GM12878 (cell line): ENCODE measurements around the gene GLB1L. TPM values are rescaled to one million over a fixed set of nuclear protein-coding genes. Genes with fewer than 3 reads are reported as not detected.
A peak's percentile ranks its signal among the peaks of the same experiment; 100 is the strongest.

Source experiments
- ATAC-seq: fragments of 200-7000 bp; cut with Tn5 transposase; 3 replicates; pipeline ENCODE4 v1.9.1; 2020; ENCODE audit warnings: mild to moderate bottlenecking, moderate library complexity
- BruUV-seq: library from RNA; stranded (reverse); fragments of 400-500 nt; replicated peaks from 2 replicates; lab custom pipeline; 2021; lab: Mats Ljungman, UMichigan
- CTCF ChIA-PET: fragments of 300-600 bp; sonication (Branson Sonifier 250); formaldehyde crosslinking; extraction: SDS; loops from one replicate; lab custom pipeline; 2021; ENCODE audit warnings: inconsistent platforms; lab: Yijun Ruan, JAX
- POLR2A ChIA-PET: fragments of 350-600 bp; formaldehyde crosslinking; extraction: SDS; loops from one replicate; lab custom pipeline; 2021; ENCODE audit warnings: inconsistent platforms; lab: Charles Lee
- RAD21 ChIA-PET: fragments of 300-600 bp; sonication (Branson Sonifier 250); formaldehyde crosslinking; loops from one replicate; lab custom pipeline; 2023; ENCODE audit warnings: antibody characterized with exemption; ENCODE audit not compliant: unreplicated experiment; lab: Charles Lee
- SMC1A ChIA-PET: fragments of 300-600 bp; sonication (Branson Sonifier 250); formaldehyde crosslinking; loops from one replicate; lab custom pipeline; 2023; ENCODE audit not compliant: unreplicated experiment, uncharacterized antibody; lab: Charles Lee
- DNase-seq: peaks from one replicate; pipeline ENCODE4 v3.0.0-alpha.2; 2011; ENCODE audit warnings: low read depth, low spot score
- FAIRE-seq: peaks from 3 replicates; lab custom pipeline; 2011; peaks lifted over from hg19 to GRCh38; lab: Jason Lieb, UNC
- H2AFZ ChIP-seq: 2 replicates; pipeline ENCODE4 v1.6.0; 2011; ENCODE audit warnings: low read depth, low read length, control low read depth; ENCODE audit not compliant: control insufficient read depth
- H3K27ac ChIP-seq: 2 replicates; pipeline ENCODE4 v1.5.1; 2011; ENCODE audit warnings: control low read depth; ENCODE audit not compliant: control insufficient read depth, insufficient read depth
- H3K27me3 ChIP-seq, 2 experiments: replicated peaks in 1 of 2; 2 replicates each; pipeline versions ENCODE4 v1.6.0 to v1.6.1; 2011; ENCODE audit warnings: low read length in 1 of 2; ENCODE audit not compliant: control insufficient read depth in 2 of 2, insufficient read depth in 2 of 2
- H3K36me3 ChIP-seq, 2 experiments: 2 replicates each; pipeline ENCODE4 v1.5.1; 2011; ENCODE audit warnings: low read length in 1 of 2; ENCODE audit not compliant: control insufficient read depth in 2 of 2, insufficient read depth in 2 of 2
- H3K4me1 ChIP-seq: 2 replicates; pipeline ENCODE4 v1.6.1; 2011; ENCODE audit warnings: mild to moderate bottlenecking, low read length, moderate library complexity, mixed read lengths; ENCODE audit not compliant: control insufficient read depth, insufficient read depth
- H3K4me2 ChIP-seq: 2 replicates; pipeline ENCODE4 v1.6.0; 2011; ENCODE audit warnings: control low read depth; ENCODE audit not compliant: control insufficient read depth, insufficient read depth
- H3K4me3 ChIP-seq: fragments of 200-600 bp; sonication (generic); 2 replicates; pipeline ENCODE4 v1.5.1; 2016
- H3K79me2 ChIP-seq: 2 replicates; pipeline ENCODE4 v1.6.0; 2011; ENCODE audit warnings: low read length; ENCODE audit not compliant: control insufficient read depth, insufficient read depth
- H3K9ac ChIP-seq: 2 replicates; pipeline ENCODE4 v1.8.0; 2011; ENCODE audit warnings: low read length, control low read depth, mixed read lengths; ENCODE audit not compliant: control insufficient read depth, insufficient read depth
- H3K9me3 ChIP-seq: replicated peaks from 3 replicates; pipeline ENCODE4 v1.5.1; 2011; ENCODE audit warnings: mild to moderate bottlenecking, low read length; ENCODE audit not compliant: control insufficient read depth, insufficient read depth
- H4K20me1 ChIP-seq: 2 replicates; pipeline ENCODE4 v1.6.0; 2011; ENCODE audit not compliant: control insufficient read depth, insufficient read depth
- ATF3 ChIP-seq: IDR thresholded peaks from 2 replicates; pipeline ENCODE4 v1.6.1; 2011; ENCODE audit warnings: low read depth, mild to moderate bottlenecking, low read length, moderate library complexity, borderline replicate concordance; ENCODE audit errors: extremely low read depth
- BHLHE40 ChIP-seq, 2 experiments: fragments of 450-650 bp in 1 of 2; IDR thresholded peaks; 2 replicates each; pipeline ENCODE4 v1.6.1; 2011 to 2017; ENCODE audit warnings: low read depth in 2 of 2, borderline replicate concordance in 1 of 2, improper control_type of control experiment in 1 of 2, low read length in 1 of 2, mild to moderate bottlenecking in 1 of 2
- BRCA1 ChIP-seq: IDR thresholded peaks from 2 replicates; pipeline ENCODE4 v1.6.1; 2011; ENCODE audit warnings: low read depth, low read length, improper control_type of control experiment
- CHD2 ChIP-seq: IDR thresholded peaks from 2 replicates; pipeline ENCODE4 v1.6.1; 2011; ENCODE audit warnings: low read depth, low read length, improper control_type of control experiment, borderline replicate concordance
- CREM ChIP-seq: IDR thresholded peaks from 2 replicates; pipeline ENCODE4 v1.6.1; 2014; ENCODE audit warnings: antibody characterized with exemption, low read depth
- DPF2 ChIP-seq: fragments of 450-650 bp; IDR thresholded peaks from 2 replicates; pipeline ENCODE4 v1.6.1; 2017; ENCODE audit warnings: mild to moderate bottlenecking
- EGR1 ChIP-seq, 2 experiments: IDR thresholded peaks; 1 replicate in 1 of 2; 2 replicates in 1 of 2; pipeline ENCODE4 v1.6.1; 2011 to 2012; ENCODE audit warnings: low read depth in 2 of 2, low read length in 2 of 2, borderline replicate concordance in 1 of 2, mild to moderate bottlenecking in 1 of 2, moderate library complexity in 1 of 2
- GATAD2B ChIP-seq: fragments of 450-650 bp; conservative IDR thresholded peaks from 2 replicates; pipeline ENCODE4 v1.6.1; 2017; ENCODE audit warnings: low read depth, mild to moderate bottlenecking, moderate library complexity
- LARP7 ChIP-seq: fragments of 450-650 bp; IDR thresholded peaks from 2 replicates; pipeline ENCODE4 v1.6.1; 2017; ENCODE audit warnings: mild to moderate bottlenecking
- MEF2A ChIP-seq: IDR thresholded peaks from 2 replicates; pipeline ENCODE4 v1.6.1; 2011; ENCODE audit warnings: low read depth, mild to moderate bottlenecking, low read length, moderate library complexity; ENCODE audit not compliant: insufficient read depth
- MTA2 ChIP-seq: fragments of 450-650 bp; IDR thresholded peaks from 2 replicates; pipeline ENCODE4 v1.6.1; 2016; ENCODE audit warnings: low read depth, mild to moderate bottlenecking, moderate library complexity
- MYC ChIP-seq: IDR thresholded peaks from 2 replicates; pipeline ENCODE4 v1.6.1; 2011; ENCODE audit warnings: mild to moderate bottlenecking, low read length, moderate library complexity, inconsistent platforms; ENCODE audit not compliant: insufficient read depth, insufficient replicate concordance, insufficient read length, severe bottlenecking
- PML ChIP-seq: IDR thresholded peaks from 2 replicates; pipeline ENCODE4 v1.6.1; 2012; ENCODE audit warnings: low read length, inconsistent platforms
- POLR2AphosphoS2 ChIP-seq: IDR thresholded peaks from 2 replicates; pipeline ENCODE4 v1.6.1; 2011; ENCODE audit warnings: low read depth, mild to moderate bottlenecking, low read length, improper control_type of control experiment, moderate library complexity
- POU2F2 ChIP-seq: IDR thresholded peaks from 3 replicates; pipeline ENCODE4 v1.6.1; 2011; ENCODE audit warnings: low read depth, mild to moderate bottlenecking, low read length, borderline replicate concordance
- SP1 ChIP-seq: IDR thresholded peaks from one replicate; pipeline ENCODE4 v1.6.1; 2011; ENCODE audit warnings: low read depth, low read length
- ZNF207 ChIP-seq: fragments of 450-650 bp; IDR thresholded peaks from 2 replicates; pipeline ENCODE4 v1.6.1; 2014; ENCODE audit warnings: antibody characterized with exemption, mild to moderate bottlenecking, borderline replicate concordance
- ZNF217 ChIP-seq: fragments of 450-650 bp; IDR thresholded peaks from 2 replicates; pipeline ENCODE4 v1.6.1; 2017; ENCODE audit warnings: antibody characterized with exemption, mild to moderate bottlenecking
- WGBS: methylation state at CpG from one replicate; pipeline ENCODE4 v1.1.6; 2016; ENCODE audit warnings: low lambda C conversion rate; ENCODE audit not compliant: insufficient replicate concordance, insufficient coverage; ENCODE audit errors: missing lambda C conversion rate; 5-methylcytosine and 5-hydroxymethylcytosine counted together
- in situ Hi-C: fragments of 300-500 bp; cut with MboI; formaldehyde crosslinking; loops from 9 replicates; pipeline ENCODE4 v1.14.3; 2018; ENCODE audit warnings: mixed read lengths
- intact Hi-C: fragments of 100-400 bp; cut with micrococcal nuclease; formaldehyde crosslinking; loops from one replicate; pipeline ENCODE4 v1.14.2; 2022; ENCODE audit not compliant: unreplicated experiment
- polyA plus RNA-seq, 11 experiments: library from polyadenylated mRNA; depleted of rRNA in 4 of 11; unstranded in 6 of 11; stranded (reverse) in 5 of 11; fragments of >200 nt; fragmentation: Nextera tagmentation in 4 of 11; fragmentation: Illumina TruSeq in 1 of 11; extraction: Ambion mirVana in 4 of 11; extraction: Trizol in 1 of 11; gene quantifications; 1 replicate in 1 of 11; 2 replicates in 10 of 11; pipeline versions ENCODE4 v1.2.1 to v1.2.3, GENCODE V29; 2011 to 2016; ENCODE audit warnings: inconsistent platforms in 2 of 11, missing spikeins in 2 of 11, low read depth in 1 of 11
- total RNA-seq, 4 experiments: library from RNA; depleted of rRNA in 3 of 4; stranded (reverse); fragments of >200 nt in 3 of 4; fragmentation: Illumina TruSeq in 1 of 4; extraction: Trizol in 1 of 4; gene quantifications; 2 replicates each; pipeline versions ENCODE4 v1.2.1 to v1.2.3, GENCODE V29; 2013 to 2021
- TF ChIP-seq, protein P1 (sequence below): IDR thresholded peaks from 2 replicates; pipeline ENCODE4 v1.6.1; 2011; ENCODE audit warnings: borderline replicate concordance, low read depth, mild to moderate bottlenecking, moderate library complexity, mixed read lengths, low read length; ENCODE audit not compliant: insufficient read depth; ENCODE audit errors: extremely low read length

GLB1L gene
- total and polyA plus RNA-seq, 10 of the 15 experiments (the other 5 are each of a cell fraction or from before 2014, with no cell fraction given) = 0.29 to 4.6 (median 2.7) TPM

DNA sequence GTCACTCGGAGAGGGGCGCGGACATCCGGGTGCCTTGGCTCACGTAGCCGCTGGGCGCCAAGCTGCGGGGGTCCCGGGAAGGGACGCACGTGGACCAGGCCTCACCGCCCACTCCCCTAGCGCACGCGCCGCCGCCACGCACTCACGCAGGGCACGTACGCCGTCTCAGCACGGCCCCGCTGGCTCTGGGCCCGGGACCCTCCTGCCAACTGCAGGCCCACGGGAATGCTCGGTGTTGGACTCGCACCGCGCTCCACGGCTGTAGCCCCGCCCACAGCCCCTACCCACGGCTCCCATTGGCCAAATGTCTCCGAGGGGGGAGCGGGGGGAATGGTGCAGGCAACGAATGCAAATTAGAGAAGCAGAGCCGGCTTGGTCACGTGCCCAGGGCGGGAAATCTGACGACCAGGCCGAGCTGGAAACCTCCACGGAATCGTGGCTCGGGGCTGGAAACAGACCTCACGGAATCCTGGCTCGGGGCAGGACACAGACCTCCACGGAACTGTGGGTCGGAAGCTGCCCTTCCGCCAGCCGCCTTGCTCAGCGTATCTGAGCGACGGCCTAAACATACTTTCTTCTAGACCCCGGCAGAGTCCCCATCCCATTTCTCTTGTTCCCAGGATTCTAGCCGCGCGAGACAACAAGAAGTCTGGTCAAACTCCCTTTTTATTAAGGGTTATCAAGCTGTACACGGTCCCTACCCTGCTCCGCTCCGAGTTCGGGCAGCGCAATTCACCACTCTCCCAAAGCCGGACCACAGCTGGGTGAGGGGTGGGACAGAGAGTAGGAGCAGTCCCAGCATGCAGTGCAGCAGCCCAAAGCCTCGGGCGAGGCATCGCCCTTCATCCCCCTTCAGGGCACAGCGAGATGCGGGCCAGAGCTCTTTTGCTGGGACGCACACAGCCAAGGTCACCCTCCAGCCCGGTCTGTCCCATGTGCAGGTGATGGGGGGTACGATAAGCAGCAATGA is 26.2 kb downstream of the GLB1L start, which contains the start of gene ABCB6:
ABCB6 (minus strand) TSS at position 227 of the 970 bp plus-strand sequence. CDS start 285 bp downstream, outside the sequence.
- peaks cover 16% of the 10 kb centered on the region for H3K4me1 ChIP-seq
- ChIA-PET CTCF (interaction anchor here (0.6 to 1.7 kb wide), 4 partner anchors 9 to 76 kb away, joined by 3 to 5 read pairs (median 3); no protein-coding TSS in a partner anchor), RAD21 (interaction anchor here (0.9 to 2.2 kb wide), 3 partner anchors 11 to 59 kb away, joined by 3 to 11 read pairs (median 4); partner anchors contain the start of genes ANKZF1 and ATG9A), POLR2A (interaction anchor here (0.6 to 3.8 kb wide), 9 partner anchors 11 to 332 kb away, joined by 3 to 21 read pairs (median 5); partner anchors contain the start of genes ANKZF1, ATG9A, CNPPD1 and GLB1L), SMC1A (interaction anchor here (0.7 to 1.8 kb wide), 8 partner anchors 10 to 61 kb away, joined by 3 to 8 read pairs (median 4); partner anchors contain the start of genes ANKZF1, ATG9A, CNPPD1 and GLB1L)
- H3K27me3 ChIP-seq = no peaks in the 10 kb centered on the region
- H2AFZ ChIP-seq = peak within 1 kb of the TSS; percentile 79
- BruUV-seq = no TSS peak
- peak; percentile 92 for ATAC-seq
- WGBS = 28% methylated on average over 71 of the region's 71 CpGs
- H3K4me3 ChIP-seq = peak within 1 kb of the TSS; percentile 92
- peaks cover 14% of the 10 kb centered on the region for H3K79me2 ChIP-seq
- H3K9me3 ChIP-seq = no peaks in the 10 kb centered on the region
- H3K27ac ChIP-seq = peak within 1 kb of the TSS; percentile 63
- in situ Hi-C loops (no loop called here), intact Hi-C loops (loop anchor here (2.0 kb wide), 1 partner anchor 76 kb away; no protein-coding TSS in a partner anchor)
- H3K36me3 ChIP-seq = peaks cover 12 to 27% of the 10 kb centered on the region in 2 experiments
- peak within 1 kb of the TSS; percentile 99 for H3K4me2 ChIP-seq
- peak within 1 kb of the TSS; percentile 76 for H3K9ac ChIP-seq
- peak; percentile 92 for FAIRE-seq
- peak; percentile 63 for DNase-seq
- H4K20me1 ChIP-seq = no peaks in the 10 kb centered on the region; the same call in 1 of the 2 replicates
- TF ChIP-seq BHLHE40 (IDR thresholded peaks at IDR 0.05; ENCODE audit: borderline replicate concordance in 1 of 2, low read depth in 2 of 2, low read length in 1 of 2) (peak; percentile 92 to 97), DPF2 (0 out of 2 replicates have a peak, but pooled peaks have one; percentile 55), POU2F2 (peak; percentile 96; the same call in 2 of the 3 replicates), PML (no peak; the same call in 1 of the 2 replicates), LARP7 (peak; percentile 95), ZNF217 (peak; percentile 32; the same call in 1 of the 2 replicates), MYC (peak; percentile 92), EGR1 (IDR thresholded peaks at IDR 0.05; ENCODE audit: borderline replicate concordance in 1 of 2, low read depth in 2 of 2, low read length in 2 of 2) (peak; percentile 9 to 65; a peak in 1 of 3 replicates), GATAD2B (peak; percentile 89), BRCA1 (no peak), CREM (0 out of 2 replicates have a peak, but pooled peaks have one; percentile 29), CHD2 (0 out of 2 replicates have a peak, but pooled peaks have one; percentile 38), MEF2A (no peak), ATF3 (peak; percentile 78; the same call in 1 of the 2 replicates), SP1 (peak; percentile 42), ZNF207 (peak; percentile 71), MTA2 (0 out of 2 replicates have a peak, but pooled peaks have one; percentile 9), POLR2AphosphoS2 (peak; percentile 91)
- TF ChIP-seq, protein P1, sequence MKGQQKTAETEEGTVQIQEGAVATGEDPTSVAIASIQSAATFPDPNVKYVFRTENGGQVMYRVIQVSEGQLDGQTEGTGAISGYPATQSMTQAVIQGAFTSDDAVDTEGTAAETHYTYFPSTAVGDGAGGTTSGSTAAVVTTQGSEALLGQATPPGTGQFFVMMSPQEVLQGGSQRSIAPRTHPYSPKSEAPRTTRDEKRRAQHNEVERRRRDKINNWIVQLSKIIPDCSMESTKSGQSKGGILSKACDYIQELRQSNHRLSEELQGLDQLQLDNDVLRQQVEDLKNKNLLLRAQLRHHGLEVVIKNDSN = peak; percentile 95
